ENCODE measurements around the gene RAB10.

- TF ChIP-seq CTCF (IDR thresholded peaks at IDR 0.05) (no peak), ZFX (IDR thresholded peaks at IDR 0.05; ENCODE audit: borderline replicate concordance) (no peak)
Observed at GRCh38 chr2:26182887-26183630, 149.2 kb downstream of the RAB10 start.
